SU-DHL-6 (cell line): ENCODE results near the gene RIPK4.

ENCODE experiments used
- H2AFZ ChIP-seq: fragments of 200-600 bp; sonication (generic); 2 replicates; pipeline ENCODE4 v1.6.1; 2014; ENCODE audit warnings: low read depth, mild to moderate bottlenecking, moderate library complexity, mixed read lengths, antibody characterized with exemption, low read length; ENCODE audit not compliant: severe bottlenecking
- H3F3A ChIP-seq: fragments of 200-600 bp; shearing (Covaris generic); 2 replicates; pipeline ENCODE4 v1.6.0; 2016; ENCODE audit warnings: antibody characterized with exemption, mild to moderate bottlenecking; ENCODE audit not compliant: insufficient read depth
- H3K27ac ChIP-seq: fragments of 200-600 bp; sonication (generic); 2 replicates; pipeline ENCODE4 v1.5.1; 2016; ENCODE audit warnings: low read depth, mild to moderate bottlenecking, low read length, moderate library complexity, mixed read lengths
- H3K27me3 ChIP-seq: fragments of 200-600 bp; sonication (generic), shearing (Covaris generic); 2 replicates; pipeline ENCODE4 v1.6.0; 2014; ENCODE audit warnings: mild to moderate bottlenecking, low read length
- H3K36me3 ChIP-seq: fragments of 200-600 bp; sonication (generic); 2 replicates; pipeline ENCODE4 v1.6.1; 2014; ENCODE audit warnings: mild to moderate bottlenecking, low read length, mixed read lengths
- H3K4me2 ChIP-seq: fragments of 300-600, 200-600 bp; shearing (Covaris generic), sonication (generic); 2 replicates; pipeline ENCODE4 v1.6.0; 2014; ENCODE audit warnings: low read length, low read depth, mild to moderate bottlenecking; ENCODE audit not compliant: poor library complexity, severe bottlenecking
- H3K4me3 ChIP-seq: fragments of 200-600 bp; sonication (generic); 2 replicates; pipeline ENCODE4 v1.5.1; 2014; ENCODE audit warnings: antibody characterized with exemption, low read length, mild to moderate bottlenecking, mixed read lengths; ENCODE audit not compliant: insufficient read depth, poor library complexity, severe bottlenecking
- H3K79me2 ChIP-seq: fragments of 200-600 bp; sonication (generic); 2 replicates; pipeline ENCODE4 v1.6.1; 2014; ENCODE audit warnings: mild to moderate bottlenecking, low read length, moderate library complexity; ENCODE audit not compliant: insufficient read depth
- H3K9ac ChIP-seq: fragments of 200-600 bp; sonication (generic); 2 replicates; pipeline ENCODE4 v1.7.0; 2014; ENCODE audit warnings: mild to moderate bottlenecking, low read length
- H3K9me2 ChIP-seq: fragments of 200-600 bp; sonication (generic); replicated peaks from 2 replicates; pipeline ENCODE4 v1.6.1; 2014; ENCODE audit warnings: low read length; ENCODE audit not compliant: insufficient read depth
- H3K9me3 ChIP-seq: fragments of 200-600 bp; sonication (generic); 2 replicates; pipeline ENCODE4 v1.6.1; 2014; ENCODE audit warnings: low read length, mixed read lengths; ENCODE audit not compliant: insufficient read depth
- H4K20me1 ChIP-seq: fragments of 200-600 bp; sonication (generic); 2 replicates; pipeline ENCODE4 v1.6.1; 2014; ENCODE audit warnings: low read depth, mild to moderate bottlenecking, antibody characterized with exemption, low read length, moderate library complexity, mixed read lengths
- CTCF ChIP-seq: fragments of 200-600 bp; sonication (generic); IDR thresholded peaks from one replicate; pipeline ENCODE4 v1.5.1; 2017; ENCODE audit warnings: antibody characterized with exemption, mild to moderate bottlenecking, low read length, moderate library complexity; ENCODE audit not compliant: insufficient read depth, poor library complexity, severe bottlenecking
- EZH2phosphoT487 ChIP-seq: fragments of 200-600 bp; sonication (generic), shearing (Covaris generic); conservative IDR thresholded peaks from 2 replicates; pipeline ENCODE4 v1.6.1; 2018; ENCODE audit warnings: mild to moderate bottlenecking, antibody characterized with exemption, low read length, moderate library complexity, mixed read lengths

The RIPK4 gene

GRCh38 chr21:41750051-41750450 is 16.8 kb downstream of the RIPK4 start:
- no peak overlapping the region for H3K4me3 ChIP-seq
- H3K9ac ChIP-seq: no peak overlapping the region
- no peaks in the 10 kb centered on the region for H3K9me3 ChIP-seq
- H2AFZ ChIP-seq: no peak overlapping the region
- H3K4me2 ChIP-seq: no peak overlapping the region
- no peaks in the 10 kb centered on the region for H3K36me3 ChIP-seq
- no peaks in the 10 kb centered on the region for H4K20me1 ChIP-seq
- no peaks in the 10 kb centered on the region; the same call in 1 of the 2 replicates for H3K27me3 ChIP-seq
- no peaks in the 10 kb centered on the region for H3K9me2 ChIP-seq
- no peak overlapping the region for H3K27ac ChIP-seq
- no peaks in the 10 kb centered on the region for H3K79me2 ChIP-seq
- H3F3A ChIP-seq: no peaks in the 10 kb centered on the region
- TF ChIP-seq EZH2phosphoT487: no peak
- no peak for TF ChIP-seq CTCF

- Histone ChIP-seq H3K27ac (no peak overlapping the region), H2AFZ (no peak overlapping the region), H3K9ac (no peak overlapping the region), H3K9me2 (no peaks in the 10 kb centered on the region), H4K20me1 (no peaks in the 10 kb centered on the region), H3K27me3 (no peaks in the 10 kb centered on the region; the same call in 1 of the 2 replicates), H3K36me3 (no peaks in the 10 kb centered on the region), H3F3A (no peaks in the 10 kb centered on the region), H3K79me2 (no peaks in the 10 kb centered on the region), H3K4me3 (no peak overlapping the region), H3K4me2 (no peak overlapping the region), H3K9me3 (no peaks in the 10 kb centered on the region)
- TF ChIP-seq CTCF (no peak), EZH2phosphoT487 (no peak)
Observed at GRCh38 chr21:41749286-41749685, 17.6 kb downstream of the RIPK4 start.

- Histone ChIP-seq H3K9ac (no peak overlapping the region), H3K27me3 (no peaks in the 10 kb centered on the region; the same call in 1 of the 2 replicates), H2AFZ (no peak overlapping the region), H3K4me3 (no peak overlapping the region), H3K79me2 (no peaks in the 10 kb centered on the region), H3K9me2 (no peaks in the 10 kb centered on the region), H3K27ac (no peak overlapping the region), H3K36me3 (no peaks in the 10 kb centered on the region), H3F3A (no peaks in the 10 kb centered on the region), H4K20me1 (no peaks in the 10 kb centered on the region), H3K9me3 (no peaks in the 10 kb centered on the region), H3K4me2 (no peak overlapping the region)
- no peak for TF ChIP-seq CTCF
- TF ChIP-seq EZH2phosphoT487: no peak
Observed at GRCh38 chr21:41747943-41748738, 18.7 kb downstream of the RIPK4 start.
